HepG2 (cell line): Measurements from ENCODE around the gene WBP2NL. TPM values are rescaled to one million over a fixed set of nuclear protein-coding genes. Genes with fewer than 3 reads are reported as not detected.

Experiments
- RARA ChIP-seq: IDR thresholded peaks from 2 replicates; pipeline ENCODE4 v1.6.1; 2016; ENCODE audit warnings: missing genetic modification reagents, missing compliant biosample characterization
- ZFP37 ChIP-seq: sonication (generic); formaldehyde crosslinking; IDR thresholded peaks from 2 replicates; pipeline ENCODE4 v1.4.0; 2020; ENCODE audit warnings: missing genetic modification reagents, borderline replicate concordance
- ZMYM4 ChIP-seq: sonication (generic); formaldehyde crosslinking; IDR thresholded peaks from 2 replicates; pipeline ENCODE4 v1.8.1; 2023; ENCODE audit warnings: mild to moderate bottlenecking, missing genetic modification reagents
- ZNF607 ChIP-seq: sonication (generic); formaldehyde crosslinking; IDR thresholded peaks from 2 replicates; pipeline ENCODE4 v1.5.1; 2020; ENCODE audit warnings: missing genetic modification reagents, mild to moderate bottlenecking, borderline replicate concordance
- polyA plus RNA-seq, 8 experiments: library from polyadenylated mRNA; depleted of rRNA in 3 of 8; stranded (reverse) in 7 of 8; unstranded in 1 of 8; fragments of >200 nt; fragmentation: Illumina TruSeq in 4 of 8; extraction: Trizol in 4 of 8; gene quantifications; 2 replicates each; pipeline versions ENCODE4 v1.2.1 to v1.2.3, GENCODE V29; 2011 to 2016; ENCODE audit warnings: low read depth in 4 of 8, missing spikeins in 1 of 8, mixed read lengths in 1 of 8; ENCODE audit not compliant: insufficient read depth in 1 of 8
- total RNA-seq, 5 experiments: library from RNA; depleted of rRNA; stranded (reverse); fragments of >200 nt; fragmentation: Illumina TruSeq; extraction: Trizol; gene quantifications; 2 replicates each; pipeline ENCODE4 v1.2.3, GENCODE V29; 2016; ENCODE audit warnings: low read depth in 1 of 5
- TF ChIP-seq, protein P1 (sequence below): sonication (generic); formaldehyde crosslinking; IDR thresholded peaks from 2 replicates; pipeline ENCODE4 v1.5.0; 2020; ENCODE audit warnings: mild to moderate bottlenecking, missing genetic modification reagents, borderline replicate concordance

Gene WBP2NL
- total and polyA plus RNA-seq, 2 of the 13 experiments (the other 11 are each of a cell fraction or from before 2014, with no cell fraction given), result not detected

DNA sequence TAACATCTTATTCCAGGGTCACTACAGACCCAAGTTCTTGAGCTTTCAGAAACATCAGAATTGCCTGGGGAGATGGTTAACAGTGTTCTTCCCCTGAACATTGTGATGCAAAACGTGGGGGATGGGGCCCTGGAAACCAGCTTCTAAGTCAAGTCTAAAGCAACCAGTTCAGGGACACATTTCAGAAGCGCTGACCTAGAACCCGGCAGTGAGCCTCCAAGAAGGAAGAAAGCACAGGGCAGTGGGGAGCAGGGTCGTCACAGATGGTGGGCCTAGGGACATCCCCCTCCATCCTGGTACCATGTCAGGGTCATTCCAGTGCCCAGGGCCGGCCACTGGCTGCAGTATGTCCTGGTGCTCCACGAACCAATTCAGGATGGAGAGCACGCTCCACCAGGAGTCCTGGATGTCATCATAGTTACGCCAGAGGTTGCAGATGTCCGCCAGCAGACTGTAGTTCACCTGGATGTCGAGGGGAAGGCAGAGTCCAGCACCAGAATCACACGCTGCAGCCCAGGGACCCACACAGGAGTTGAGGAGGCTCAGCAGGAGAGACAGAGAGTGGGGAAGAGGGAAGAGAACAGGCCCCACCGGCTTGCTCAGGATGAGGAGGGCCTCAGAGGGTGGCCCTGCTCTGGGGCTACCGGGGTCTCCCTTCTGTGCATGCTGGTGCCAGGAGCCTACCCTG, 67.0 kb downstream of the WBP2NL start (continued):
- TF ChIP-seq, protein P1, sequence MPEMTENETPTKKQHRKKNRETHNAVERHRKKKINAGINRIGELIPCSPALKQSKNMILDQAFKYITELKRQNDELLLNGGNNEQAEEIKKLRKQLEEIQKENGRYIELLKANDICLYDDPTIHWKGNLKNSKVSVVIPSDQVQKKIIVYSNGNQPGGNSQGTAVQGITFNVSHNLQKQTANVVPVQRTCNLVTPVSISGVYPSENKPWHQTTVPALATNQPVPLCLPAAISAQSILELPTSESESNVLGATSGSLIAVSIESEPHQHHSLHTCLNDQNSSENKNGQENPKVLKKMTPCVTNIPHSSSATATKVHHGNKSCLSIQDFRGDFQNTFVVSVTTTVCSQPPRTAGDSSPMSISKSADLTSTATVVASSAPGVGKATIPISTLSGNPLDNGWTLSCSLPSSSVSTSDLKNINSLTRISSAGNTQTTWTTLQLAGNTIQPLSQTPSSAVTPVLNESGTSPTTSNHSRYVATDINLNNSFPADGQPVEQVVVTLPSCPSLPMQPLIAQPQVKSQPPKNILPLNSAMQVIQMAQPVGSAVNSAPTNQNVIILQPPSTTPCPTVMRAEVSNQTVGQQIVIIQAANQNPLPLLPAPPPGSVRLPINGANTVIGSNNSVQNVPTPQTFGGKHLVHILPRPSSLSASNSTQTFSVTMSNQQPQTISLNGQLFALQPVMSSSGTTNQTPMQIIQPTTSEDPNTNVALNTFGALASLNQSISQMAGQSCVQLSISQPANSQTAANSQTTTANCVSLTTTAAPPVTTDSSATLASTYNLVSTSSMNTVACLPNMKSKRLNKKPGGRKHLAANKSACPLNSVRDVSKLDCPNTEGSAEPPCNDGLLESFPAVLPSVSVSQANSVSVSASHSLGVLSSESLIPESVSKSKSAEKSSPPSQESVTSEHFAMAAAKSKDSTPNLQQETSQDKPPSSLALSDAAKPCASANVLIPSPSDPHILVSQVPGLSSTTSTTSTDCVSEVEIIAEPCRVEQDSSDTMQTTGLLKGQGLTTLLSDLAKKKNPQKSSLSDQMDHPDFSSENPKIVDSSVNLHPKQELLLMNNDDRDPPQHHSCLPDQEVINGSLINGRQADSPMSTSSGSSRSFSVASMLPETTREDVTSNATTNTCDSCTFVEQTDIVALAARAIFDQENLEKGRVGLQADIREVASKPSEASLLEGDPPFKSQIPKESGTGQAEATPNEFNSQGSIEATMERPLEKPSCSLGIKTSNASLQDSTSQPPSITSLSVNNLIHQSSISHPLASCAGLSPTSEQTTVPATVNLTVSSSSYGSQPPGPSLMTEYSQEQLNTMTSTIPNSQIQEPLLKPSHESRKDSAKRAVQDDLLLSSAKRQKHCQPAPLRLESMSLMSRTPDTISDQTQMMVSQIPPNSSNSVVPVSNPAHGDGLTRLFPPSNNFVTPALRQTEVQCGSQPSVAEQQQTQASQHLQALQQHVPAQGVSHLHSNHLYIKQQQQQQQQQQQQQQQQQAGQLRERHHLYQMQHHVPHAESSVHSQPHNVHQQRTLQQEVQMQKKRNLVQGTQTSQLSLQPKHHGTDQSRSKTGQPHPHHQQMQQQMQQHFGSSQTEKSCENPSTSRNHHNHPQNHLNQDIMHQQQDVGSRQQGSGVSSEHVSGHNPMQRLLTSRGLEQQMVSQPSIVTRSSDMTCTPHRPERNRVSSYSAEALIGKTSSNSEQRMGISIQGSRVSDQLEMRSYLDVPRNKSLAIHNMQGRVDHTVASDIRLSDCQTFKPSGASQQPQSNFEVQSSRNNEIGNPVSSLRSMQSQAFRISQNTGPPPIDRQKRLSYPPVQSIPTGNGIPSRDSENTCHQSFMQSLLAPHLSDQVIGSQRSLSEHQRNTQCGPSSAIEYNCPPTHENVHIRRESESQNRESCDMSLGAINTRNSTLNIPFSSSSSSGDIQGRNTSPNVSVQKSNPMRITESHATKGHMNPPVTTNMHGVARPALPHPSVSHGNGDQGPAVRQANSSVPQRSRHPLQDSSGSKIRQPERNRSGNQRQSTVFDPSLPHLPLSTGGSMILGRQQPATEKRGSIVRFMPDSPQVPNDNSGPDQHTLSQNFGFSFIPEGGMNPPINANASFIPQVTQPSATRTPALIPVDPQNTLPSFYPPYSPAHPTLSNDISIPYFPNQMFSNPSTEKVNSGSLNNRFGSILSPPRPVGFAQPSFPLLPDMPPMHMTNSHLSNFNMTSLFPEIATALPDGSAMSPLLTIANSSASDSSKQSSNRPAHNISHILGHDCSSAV (CRISPR knock-in tag), result no peak
- TF ChIP-seq ZNF607, result no peak
- TF ChIP-seq ZFP37 (CRISPR knock-in tag), result no peak
- no peak for TF ChIP-seq ZMYM4 (CRISPR knock-in tag)
- no peak for TF ChIP-seq RARA (CRISPR knock-in tag)
